NCI-H748 (cell line): ENCODE data around the gene MAG.

Experiments used
- DNase-seq: peaks from one replicate; lab custom pipeline; 2025; ENCODE audit not compliant: unreplicated experiment; lab: John Stamatoyannopoulos, UW

MAG gene

DNA sequence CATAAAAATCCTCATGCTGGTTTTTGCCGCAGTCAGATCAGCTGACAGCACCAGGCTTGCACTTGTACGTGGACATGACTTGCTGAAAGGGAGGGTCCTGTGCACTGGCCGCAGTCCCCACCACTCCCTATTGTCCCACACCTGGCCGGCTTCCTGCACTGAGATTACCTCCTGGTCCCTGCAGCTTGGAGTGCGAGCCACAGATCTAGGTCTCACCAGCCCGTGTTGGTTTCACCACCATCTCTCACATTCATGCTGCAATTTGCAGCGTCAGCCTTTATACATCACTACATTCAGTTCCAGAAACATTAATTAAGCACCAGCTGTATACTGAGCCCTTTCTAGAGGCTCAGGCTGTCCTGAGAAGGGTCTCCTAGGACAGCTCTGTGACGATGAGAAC, 22.1 kb downstream of the MAG start:
- no peak for DNase-seq

DNA sequence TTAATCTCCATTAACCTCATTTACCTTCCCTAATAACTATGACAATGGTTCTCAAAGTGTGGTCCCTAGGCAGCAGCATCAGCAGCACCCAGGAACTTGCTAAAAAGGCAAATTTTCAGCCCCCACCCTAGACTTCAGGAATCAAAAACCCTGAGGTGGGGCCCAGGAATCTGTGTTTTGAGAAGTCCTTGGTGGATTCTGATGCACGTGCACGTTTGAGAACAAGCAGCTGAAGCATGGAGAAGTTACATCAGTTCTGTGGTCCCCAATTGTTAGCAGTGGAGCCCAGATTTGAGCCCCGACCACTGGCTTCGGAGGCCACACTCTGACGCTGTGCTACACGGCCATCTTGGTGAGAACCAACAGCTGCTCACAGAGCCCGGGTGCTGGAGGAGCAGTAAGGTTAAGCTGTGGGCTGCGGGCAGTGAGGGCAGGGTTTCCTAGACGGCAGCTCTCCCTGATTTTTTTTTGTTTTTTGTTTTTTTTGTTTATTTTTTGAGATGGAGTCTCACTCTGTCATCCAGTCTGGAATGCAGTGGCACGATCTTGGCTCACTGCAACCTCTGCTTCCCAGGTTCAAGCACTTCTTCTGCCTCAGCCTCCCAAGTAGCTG, 23.0 kb downstream of the MAG start:
- no peak for DNase-seq

DNA sequence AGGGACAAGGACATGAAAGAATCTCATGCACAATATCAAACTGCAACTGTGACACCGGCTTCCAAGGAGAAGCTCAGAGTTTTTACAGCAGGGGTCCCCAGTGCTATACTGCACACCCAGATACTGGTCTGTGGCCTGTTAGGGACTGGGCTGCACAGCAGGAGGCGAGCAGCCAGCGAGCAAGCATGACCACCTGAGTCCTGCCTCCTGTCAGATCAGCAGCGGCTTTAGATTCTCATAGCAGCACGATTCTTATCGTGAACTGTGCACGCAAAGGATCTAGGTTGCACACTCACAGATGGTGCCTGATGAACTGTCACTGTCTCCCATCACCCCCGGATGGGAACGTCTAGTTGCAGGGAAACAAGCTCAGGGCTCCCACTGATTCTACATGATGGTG, 23.9 kb downstream of the MAG start:
- DNase-seq: no peak

DNA sequence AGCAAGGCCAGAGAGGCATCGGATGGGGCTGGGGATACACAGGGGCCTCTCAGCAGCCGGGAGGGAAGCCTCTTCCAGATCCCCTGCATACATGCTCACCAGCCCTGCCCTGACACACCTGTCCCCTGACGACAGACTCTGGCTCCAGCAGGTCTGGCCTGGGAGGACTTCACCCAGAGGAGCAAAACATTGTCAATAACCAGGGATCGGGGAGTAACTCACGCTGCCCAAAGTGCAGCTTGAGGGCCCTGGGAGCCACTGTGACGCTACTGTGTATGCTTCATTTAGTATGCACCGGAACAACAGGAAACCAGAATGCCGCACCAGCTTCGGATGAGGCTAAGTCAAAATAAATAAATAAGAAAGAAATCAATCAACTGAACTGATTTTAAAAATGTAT, 24.6 kb downstream of the MAG start:
- peak; percentile 34 for DNase-seq

DNA sequence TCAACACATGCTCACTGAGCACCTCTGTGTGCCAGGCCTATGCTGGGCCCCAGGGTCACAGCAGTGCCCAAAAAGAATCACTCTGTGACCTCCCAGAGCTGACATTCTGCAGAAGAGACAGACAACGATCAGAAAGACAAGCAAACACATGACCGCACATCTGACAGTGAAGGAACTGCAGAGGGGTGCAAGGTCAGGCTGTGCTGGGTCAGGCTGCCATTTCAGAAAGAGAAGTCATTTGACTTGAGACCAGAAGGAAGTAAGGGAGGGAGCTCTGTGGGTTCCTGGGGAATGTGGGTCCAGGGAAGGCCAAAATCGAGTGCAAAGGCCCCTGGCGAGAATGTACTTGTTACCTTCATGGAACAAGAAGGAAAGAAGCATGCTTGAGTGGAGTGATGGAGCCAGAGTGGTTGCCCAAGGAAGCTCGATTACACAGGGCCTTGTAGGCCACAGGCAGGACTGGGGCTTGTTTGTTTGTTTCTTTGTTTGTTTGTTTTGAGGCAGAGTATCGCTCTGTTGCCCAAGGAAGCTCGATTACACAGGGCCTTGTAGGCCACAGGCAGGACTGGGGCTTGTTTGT, 25.6 kb downstream of the MAG start:
- DNase-seq: no peak

DNA sequence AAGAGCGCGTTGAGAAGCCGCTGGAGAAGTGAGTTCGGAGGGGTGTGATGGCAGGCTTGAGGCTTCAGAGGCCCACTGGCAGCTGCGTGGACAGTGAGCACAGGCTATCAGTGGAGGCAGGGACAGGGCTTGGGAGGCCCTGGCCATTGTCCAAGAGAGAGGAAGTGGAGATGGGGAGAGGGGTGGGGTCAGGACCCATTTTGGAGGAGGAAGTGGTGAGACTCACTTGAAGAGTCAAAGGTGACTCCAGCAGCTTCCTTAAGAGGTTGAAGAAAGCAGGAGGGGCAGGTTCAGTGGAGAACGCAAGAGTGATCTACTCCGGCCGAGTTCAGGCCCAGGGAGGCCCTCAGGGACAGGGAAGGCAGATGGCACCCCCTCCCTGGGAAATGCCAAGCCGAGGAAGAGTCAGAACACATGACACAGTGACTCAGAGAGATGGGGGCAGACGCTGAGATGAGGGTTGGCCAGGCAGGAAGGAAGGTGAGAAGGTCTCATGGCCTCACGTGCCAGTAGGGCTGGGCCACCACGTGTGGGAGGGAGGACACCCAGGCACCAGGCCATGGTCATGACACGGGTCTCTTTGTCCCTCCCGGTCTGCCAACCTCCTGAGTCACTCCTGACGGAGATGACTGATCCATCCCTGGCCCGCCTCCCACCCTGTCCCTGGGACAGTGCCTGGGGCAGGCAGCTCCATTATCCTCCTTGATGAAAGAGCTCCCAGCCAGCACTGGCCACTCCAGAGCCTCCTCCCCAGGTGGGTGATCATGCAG, 26.9 kb downstream of the MAG start:
- no peak for DNase-seq

DNA sequence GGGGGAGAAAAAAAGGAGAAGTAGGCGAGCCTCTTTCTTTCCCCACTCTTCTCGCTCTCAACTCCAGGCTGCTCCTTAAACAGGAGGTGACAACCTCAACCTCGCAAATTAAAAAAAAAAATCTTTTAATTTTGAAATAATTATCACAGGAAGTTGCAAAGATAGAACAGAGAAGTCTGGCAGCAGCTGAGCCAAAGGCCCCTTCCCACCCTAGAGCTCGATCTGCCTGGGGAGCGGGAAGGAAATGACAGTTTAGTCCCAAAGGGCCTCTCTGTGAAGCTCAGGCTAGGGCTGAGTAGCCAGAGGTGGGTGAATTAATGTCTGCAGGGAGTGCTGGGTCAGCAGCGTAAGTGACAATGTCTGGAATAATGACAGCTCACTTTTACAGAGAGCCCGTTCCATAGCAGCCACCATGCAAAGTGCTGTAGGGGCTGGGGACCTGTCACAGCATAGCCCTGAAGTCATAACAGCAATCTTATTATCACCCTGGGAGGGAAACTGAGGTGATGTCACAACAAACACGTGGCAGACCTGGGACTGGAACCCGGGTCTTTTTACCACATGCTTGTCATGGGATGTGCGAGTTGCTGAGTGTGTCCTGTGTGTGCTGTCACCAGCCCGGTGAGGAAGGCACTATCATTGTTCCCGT, 28.2 kb downstream of the MAG start:
- no peak for DNase-seq

DNA sequence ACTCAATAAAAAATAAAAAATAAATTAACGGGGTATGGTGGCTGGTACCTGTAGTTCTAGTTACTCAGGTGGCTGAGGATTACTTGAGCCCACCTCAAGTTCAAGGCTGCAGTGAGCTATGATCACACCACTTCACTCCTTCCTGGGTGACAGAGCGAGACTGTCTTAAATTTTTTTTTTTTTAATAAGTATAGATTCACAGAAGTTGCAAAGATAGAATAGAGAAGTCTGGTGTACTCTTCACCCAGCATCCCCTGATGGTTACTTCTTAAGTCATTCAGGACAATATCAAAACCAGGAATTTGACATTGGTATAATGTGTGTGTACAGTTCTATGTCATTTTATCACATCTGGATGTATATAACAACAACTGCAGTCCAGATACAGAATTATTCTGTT, 29.3 kb downstream of the MAG start:
- DNase-seq: no peak

DNA sequence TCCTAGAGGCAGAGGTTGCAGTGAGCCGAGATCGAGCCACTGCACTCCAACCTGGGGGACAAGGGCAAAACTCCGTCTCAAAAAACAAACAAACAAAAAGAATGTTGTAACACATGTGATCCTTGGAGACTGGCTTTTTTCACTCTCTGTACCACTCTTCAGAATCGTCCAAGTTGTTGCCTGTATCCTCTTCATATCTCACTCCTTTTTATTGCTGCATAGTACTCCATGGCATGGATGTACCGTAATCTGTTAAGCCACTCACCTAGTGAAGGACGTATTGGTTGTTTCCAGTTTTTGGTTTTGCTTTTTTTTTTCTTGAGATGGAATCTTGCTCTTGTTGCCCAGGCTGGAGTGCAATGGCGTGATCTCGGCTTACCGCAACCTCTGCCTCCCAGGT, 30.1 kb downstream of the MAG start:
- DNase-seq: no peak

DNA sequence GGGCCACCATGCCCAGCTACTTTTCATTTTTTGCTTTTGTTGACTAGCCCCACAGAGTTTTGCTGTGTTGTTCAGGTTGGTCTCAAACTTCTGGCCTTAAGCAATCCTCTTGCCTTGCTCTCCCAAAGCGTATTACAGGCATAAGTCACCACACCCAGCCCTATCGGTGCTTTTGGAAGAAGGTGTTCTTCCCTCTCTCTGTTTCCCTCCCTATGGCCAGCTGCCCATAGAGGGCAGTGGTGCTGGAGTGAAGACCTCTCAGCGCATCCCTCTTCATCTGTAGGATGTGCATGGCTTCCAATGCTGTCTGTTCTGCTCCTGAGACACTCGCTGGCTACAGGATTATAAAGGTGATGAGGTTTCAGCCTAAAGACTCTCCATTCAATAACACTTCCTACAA, 35.7 kb downstream of the MAG start:
- DNase-seq: peak; percentile 24

DNA sequence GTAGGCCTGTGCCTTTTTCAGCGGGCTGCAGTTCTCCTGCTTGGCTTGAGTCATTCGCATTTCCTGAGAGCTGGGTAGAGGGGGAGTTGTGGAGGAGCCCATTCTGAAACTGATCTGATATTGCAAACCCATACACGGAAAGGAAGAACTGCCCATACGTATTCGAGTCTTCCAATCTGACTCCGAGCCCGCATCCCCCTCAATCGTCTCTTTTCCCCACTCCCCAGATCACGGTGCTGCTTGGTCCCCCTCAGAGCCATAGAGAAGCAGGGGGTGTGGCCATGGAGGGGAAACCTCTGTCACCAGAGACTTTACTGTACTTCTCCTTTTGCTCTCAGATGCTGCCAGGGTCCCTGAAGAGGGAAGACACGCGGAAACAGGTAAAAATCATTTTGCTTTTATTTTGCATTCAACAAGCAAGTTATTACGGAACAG, 36.9 kb downstream of the MAG start, which contains the start of gene CD22:
Gene CD22 (plus strand): TSS at position 337 of the 435 bp plus-strand sequence. CDS start 2,854 bp downstream, outside the sequence.
- DNase-seq: no peak

DNA sequence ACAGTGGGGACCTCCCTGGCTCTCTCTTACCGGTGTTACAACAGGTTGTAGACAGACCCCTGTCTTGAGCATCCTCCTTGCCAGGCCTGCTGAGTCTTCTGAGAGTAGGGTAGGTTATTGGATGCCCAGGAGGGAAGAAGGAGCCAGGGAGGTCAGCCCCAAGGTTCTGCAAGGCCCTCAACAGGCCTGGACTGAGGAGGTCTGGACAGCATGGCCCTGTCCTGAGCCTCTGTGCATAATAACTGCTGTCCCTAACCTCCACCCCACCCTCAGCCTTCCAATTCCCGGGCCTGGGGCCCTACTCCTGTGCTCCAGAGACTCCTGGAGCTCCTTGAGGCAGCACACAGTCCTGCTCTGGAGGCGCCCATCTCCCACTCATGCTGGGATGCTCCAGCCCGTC, 37.4 kb downstream of the MAG start:
- DNase-seq: no peak

DNA sequence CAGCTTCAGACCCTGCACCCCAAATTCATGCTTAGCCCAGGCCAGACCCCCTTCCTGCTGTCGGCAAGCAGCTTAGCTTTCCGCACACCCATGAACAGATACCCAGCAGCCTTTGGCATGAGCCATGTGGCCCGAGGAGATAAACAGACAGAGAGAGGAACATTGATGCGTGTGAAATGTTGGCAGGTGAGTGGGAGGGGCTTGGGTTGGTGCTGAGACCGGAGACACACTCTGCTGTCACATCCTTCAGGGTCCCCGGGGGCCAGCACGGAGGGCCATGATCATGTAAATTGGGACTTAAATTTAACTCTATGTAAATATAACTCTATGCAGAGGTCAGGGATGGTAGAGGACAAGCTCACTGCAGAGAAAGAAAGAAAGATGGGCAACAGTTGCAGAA, 38.5 kb downstream of the MAG start:
- DNase-seq: no peak

DNA sequence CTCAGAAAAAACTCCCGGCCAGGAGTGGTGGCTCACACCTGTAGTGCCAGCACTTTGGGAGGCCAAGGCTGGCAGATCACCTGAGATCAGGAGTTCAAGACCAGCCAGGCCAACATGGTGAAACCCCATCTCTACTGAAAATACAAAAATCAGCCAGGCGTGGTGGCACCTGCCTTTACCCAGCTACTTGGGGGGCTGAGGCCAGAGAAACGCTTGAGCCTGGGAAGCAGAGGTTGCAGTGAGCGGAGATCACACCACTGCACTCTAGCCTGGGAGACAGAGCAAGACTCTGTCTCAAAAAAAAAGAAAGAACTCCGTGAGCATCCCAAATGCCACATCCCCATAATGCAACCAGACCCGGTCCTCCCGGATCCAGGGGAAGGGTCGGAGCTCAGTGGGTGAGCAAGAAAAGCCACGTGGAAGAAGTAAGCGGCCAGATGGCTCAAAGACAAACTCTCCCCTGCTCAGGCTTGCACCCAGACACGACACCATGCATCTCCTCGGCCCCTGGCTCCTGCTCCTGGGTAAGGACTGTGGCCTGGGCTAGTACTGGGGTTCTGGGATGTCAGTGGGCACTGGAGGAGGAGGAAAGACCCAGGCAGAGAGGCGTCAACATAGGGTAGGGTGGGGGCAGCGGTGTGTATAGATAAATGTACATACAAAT, 39.7 kb downstream of the MAG start:
- DNase-seq: no peak

DNA sequence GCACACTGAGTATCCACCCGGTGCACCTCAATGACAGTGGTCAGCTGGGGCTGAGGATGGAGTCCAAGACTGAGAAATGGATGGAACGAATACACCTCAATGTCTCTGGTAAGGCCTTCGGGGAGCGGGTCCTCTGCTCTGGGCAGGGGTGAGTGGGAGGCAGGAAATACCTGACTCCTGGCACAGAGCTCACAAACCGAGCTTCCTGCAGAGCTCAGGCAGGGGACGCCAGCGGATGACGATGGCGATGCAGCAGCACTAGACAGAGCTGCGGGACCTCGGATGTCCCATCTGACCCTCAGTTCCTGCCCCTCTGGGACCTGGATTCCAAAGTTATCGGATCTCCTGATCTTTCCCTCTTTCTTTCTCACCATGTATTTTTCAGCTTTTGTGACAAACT, 40.9 kb downstream of the MAG start:
- no peak for DNase-seq

DNA sequence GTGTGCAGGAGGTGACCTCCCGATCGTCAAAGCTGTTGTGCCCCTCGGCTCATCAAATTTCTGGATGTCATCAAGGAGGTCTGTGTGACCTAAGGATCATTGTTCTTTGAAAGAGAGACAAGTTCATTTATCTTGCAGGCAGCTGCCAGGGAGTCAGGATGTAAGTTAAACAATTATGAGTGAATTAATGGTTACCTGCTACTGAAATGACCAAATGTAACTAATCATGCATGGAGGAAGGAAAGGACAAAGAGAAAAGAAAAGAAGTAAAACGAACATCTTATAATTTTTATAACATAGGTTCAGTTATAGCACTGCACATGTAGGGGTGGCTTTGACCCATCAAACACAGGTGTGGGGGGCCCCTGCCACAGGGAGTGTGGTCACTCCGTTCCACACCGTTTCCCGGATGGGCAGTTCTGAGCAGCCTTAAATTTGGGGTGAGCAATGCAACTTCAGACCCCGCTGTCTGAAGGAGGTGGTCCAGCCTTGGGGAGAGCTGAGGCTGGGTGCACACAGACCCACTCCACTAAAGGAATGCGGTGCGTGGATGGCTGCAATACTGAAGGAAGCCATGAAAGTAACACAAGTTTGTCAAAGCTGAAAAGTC, 42.3 kb downstream of the MAG start:
- DNase-seq: no peak

DNA sequence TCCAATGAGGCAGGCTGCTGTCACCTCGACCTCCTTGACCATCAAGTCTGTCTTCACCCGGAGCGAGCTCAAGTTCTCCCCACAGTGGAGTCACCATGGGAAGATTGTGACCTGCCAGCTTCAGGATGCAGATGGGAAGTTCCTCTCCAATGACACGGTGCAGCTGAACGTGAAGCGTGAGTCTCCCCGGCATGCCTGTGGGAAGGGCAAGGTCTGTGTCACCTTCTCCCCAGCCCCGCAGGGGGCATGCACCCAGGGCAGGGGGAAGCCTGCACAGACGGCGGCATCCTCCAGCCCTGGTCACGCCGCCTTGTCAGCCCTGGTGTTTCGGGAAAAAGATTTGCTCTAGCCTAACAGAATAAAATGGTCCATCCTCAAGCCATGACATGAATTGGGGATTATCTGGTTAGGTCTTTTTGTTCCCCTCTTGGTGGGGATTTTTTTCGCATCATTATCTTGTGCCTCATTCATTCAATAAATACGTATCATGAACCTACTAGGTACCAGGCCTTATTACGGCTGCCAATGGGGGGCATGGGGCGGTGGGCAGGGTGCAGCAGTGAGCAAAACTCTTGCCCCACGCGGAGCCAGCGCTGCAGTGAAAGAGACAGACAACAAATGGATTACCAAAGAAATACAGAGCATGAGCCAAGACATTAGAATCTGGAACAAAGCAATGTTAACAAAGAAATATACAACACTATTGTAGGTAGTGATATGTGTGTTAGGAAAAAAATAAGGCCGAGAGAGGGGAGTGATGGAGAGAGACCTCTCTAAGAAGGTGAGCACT, 44.4 kb downstream of the MAG start:
- no peak for DNase-seq

DNA sequence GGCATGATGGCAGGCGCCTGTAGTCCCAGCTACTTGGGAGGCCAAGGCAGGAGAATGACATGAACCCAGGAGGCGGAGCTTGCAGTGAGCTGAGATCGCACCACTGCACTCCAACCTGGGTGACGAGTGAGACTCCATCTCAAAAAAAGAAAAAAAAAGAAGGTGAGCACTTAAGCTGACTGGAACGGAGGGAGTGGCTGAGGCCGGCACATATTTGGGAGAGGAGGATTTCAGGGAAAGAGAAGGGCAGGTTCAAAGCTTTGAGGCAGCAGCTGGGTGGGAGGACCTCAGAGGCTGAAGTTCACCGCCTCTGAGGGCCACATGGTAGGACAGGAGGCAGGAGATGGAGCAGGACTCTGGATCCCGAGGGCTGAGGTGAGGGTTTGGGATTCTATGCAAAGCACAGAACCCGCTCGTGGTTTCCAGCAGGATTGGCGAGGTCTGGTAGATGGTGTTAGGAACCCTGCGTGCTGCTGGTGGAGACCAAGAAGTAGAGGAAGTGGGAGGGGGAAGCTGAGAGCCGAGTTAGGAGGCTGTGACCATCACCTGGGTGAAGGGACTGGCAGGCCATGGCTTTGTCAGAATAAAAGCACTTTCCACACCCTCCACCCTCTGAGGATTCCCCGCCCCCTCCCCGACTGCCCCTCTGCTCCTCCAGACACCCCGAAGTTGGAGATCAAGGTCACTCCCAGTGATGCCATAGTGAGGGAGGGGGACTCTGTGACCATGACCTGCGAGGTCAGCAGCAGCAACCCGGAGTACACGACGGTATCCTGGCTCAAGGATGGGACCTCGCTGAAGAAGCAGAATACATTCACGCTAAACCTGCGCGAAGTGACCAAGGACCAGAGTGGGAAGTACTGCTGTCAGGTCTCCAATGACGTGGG, 45.4 kb downstream of the MAG start:
- DNase-seq: no peak

DNA sequence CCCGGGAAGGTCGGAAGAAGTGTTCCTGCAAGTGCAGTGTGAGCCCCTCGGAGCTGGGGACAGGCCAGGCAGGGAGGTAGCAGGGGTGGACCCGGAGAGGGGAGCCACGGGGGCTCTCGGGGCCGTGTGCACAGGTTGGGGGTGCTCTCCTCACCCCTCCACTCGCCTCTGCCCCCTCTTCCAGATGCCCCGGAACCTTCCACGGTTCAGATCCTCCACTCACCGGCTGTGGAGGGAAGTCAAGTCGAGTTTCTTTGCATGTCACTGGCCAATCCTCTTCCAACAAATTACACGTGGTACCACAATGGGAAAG, 46.0 kb downstream of the MAG start:
- no peak for DNase-seq
